Coronary artery (tissue), 2 donors: ENCODE measurements around the gene SMARCA2.

Source experiments
- DNase-seq: peaks from one replicate; pipeline ENCODE4 v3.0.0-alpha.2; 2017; ENCODE audit warnings: low spot score
- H3K27ac ChIP-seq, 2 donors: fragments of 200-600 bp; sonication (generic); one replicate each; pipeline ENCODE4 v1.5.1; 2016 to 2019
- H3K4me3 ChIP-seq: fragments of 200-600 bp; sonication (generic); 2 replicates; pipeline ENCODE4 v1.5.1; 2016; ENCODE audit warnings: mild to moderate bottlenecking, moderate library complexity
- TF ChIP-seq, protein P1 (sequence below): fragments of 200-600 bp; sonication (generic); IDR thresholded peaks from one replicate; pipeline ENCODE4 v1.5.1; 2019; ENCODE audit warnings: antibody characterized with exemption

Gene SMARCA2

DNA sequence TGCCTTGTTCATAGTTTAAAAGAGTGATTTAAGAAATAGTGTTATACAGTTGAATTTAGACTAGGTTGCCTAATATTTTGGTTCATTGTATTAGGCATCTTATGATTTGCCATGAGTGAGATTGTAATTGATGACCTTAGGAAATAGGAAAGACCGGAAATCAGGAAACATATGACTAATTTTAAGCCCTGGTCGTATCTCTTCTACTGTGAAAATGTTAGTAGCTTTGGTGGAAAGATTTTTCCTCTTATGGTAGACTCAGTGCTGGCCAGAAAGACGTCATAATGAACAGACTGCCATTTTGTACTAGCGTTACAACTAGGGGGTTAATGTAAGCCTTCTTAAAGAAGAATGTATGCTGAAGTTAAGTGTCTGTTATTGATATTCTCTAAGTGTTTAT is 21.7 kb downstream of the SMARCA2 start:
- Histone ChIP-seq H3K4me3 (no peak overlapping the region), H3K27ac (no peak overlapping the region)
- TF ChIP-seq, protein P1, sequence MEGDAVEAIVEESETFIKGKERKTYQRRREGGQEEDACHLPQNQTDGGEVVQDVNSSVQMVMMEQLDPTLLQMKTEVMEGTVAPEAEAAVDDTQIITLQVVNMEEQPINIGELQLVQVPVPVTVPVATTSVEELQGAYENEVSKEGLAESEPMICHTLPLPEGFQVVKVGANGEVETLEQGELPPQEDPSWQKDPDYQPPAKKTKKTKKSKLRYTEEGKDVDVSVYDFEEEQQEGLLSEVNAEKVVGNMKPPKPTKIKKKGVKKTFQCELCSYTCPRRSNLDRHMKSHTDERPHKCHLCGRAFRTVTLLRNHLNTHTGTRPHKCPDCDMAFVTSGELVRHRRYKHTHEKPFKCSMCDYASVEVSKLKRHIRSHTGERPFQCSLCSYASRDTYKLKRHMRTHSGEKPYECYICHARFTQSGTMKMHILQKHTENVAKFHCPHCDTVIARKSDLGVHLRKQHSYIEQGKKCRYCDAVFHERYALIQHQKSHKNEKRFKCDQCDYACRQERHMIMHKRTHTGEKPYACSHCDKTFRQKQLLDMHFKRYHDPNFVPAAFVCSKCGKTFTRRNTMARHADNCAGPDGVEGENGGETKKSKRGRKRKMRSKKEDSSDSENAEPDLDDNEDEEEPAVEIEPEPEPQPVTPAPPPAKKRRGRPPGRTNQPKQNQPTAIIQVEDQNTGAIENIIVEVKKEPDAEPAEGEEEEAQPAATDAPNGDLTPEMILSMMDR = no peak
- DNase-seq = no peak

DNA sequence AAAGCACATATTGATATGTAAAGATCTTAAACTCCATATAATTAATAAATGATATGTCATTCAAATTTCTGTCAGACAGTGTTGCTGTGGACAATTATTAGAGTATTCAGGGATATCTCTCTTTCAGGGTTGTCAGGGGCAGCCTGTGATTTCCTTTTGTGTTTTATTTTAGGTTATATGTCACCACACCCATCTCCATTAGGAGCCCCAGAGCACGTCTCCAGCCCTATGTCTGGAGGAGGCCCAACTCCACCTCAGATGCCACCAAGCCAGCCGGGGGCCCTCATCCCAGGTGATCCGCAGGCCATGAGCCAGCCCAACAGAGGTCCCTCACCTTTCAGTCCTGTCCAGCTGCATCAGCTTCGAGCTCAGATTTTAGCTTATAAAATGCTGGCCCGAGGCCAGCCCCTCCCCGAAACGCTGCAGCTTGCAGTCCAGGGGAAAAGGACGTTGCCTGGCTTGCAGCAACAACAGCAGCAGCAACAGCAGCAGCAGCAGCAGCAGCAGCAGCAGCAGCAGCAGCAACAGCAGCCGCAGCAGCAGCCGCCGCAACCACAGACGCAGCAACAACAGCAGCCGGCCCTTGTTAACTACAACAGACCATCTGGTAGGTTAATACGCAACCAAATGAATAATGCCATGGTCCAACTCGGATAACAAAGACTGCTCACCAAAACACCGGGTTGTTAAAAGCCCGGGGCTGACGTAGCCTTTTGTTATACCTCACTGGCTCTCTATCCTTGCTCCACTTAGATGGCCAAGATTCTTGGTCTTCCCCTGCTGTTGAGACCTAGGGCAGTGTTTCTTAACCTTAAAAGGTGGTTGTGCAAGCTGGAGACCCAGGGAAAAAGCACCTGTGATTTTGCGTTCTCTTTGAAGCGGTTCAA is 24.4 kb downstream of the SMARCA2 start:
- TF ChIP-seq, protein P1 = no peak
- Histone ChIP-seq H3K27ac (no peak overlapping the region), H3K4me3 (no peak overlapping the region)
- DNase-seq = no peak

DNA sequence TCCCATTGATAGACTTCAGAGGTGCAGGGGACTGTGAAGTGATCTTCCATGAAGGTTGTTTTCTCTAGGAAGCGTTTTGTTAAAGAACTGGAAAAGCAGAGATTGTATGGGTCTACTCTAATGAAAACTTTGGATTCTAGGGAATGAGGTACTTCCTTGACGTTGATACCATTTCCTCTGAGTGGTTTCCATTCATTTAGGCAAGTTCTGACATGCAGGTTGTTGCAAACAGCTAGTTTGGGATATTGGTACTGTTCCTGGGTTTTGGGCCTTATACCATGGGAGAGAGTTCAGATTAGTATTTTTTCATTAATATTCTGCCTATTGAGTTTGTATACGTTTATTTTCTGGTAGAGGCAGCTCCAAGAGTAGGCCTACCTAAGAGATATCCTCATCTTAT is 25.7 kb downstream of the SMARCA2 start:
- TF ChIP-seq, protein P1 = no peak
- Histone ChIP-seq H3K4me3 (no peak overlapping the region), H3K27ac (no peak overlapping the region)
- no peak for DNase-seq

DNA sequence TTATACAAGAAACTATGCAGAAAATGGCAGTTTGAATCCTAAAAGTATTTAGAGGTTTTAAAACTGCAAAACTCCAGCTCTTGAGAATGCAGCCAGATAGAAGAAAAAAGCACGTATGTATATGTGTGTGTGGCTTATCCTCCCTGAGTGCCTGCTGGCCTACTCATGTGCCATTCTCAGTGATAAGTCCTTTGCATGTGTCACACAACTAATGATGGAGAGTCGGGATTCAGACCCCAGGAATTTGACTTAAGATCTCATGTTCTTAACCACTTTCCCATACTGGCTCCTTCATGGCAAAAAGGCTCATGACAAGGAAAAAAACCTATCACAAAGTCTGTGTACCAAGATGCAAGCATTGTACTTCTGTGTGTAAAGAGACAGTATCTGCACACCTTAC is 26.6 kb downstream of the SMARCA2 start:
- H3K27ac ChIP-seq = no peak overlapping the region
- DNase-seq = no peak
- TF ChIP-seq, protein P1 = no peak
- H3K4me3 ChIP-seq = no peak overlapping the region

- H3K27ac ChIP-seq = no peak overlapping the region
- no peak overlapping the region for H3K4me3 ChIP-seq
- TF ChIP-seq, protein P1 = no peak
- no peak for DNase-seq
These were observed 28.1 kb downstream of the SMARCA2 start for GRCh38 chr9:2043243-2043642.

GRCh38 chr9:2043881-2044462 is 28.8 kb downstream of the SMARCA2 start:
- Histone ChIP-seq H3K4me3 (no peak overlapping the region), H3K27ac (no peak overlapping the region)
- DNase-seq = no peak
- TF ChIP-seq, protein P1 = no peak
